ENCODE results near the gene ERC1. TPM values are rescaled to one million over a fixed set of nuclear protein-coding genes. Genes with fewer than 3 reads are reported as not detected.

The ERC1 gene
- total RNA-seq, 5 donors from 2014 or later (not counting 1 experiment from before 2014, with no cell fraction given), result 41.8 to 68.0 (median 46.5) TPM

DNA sequence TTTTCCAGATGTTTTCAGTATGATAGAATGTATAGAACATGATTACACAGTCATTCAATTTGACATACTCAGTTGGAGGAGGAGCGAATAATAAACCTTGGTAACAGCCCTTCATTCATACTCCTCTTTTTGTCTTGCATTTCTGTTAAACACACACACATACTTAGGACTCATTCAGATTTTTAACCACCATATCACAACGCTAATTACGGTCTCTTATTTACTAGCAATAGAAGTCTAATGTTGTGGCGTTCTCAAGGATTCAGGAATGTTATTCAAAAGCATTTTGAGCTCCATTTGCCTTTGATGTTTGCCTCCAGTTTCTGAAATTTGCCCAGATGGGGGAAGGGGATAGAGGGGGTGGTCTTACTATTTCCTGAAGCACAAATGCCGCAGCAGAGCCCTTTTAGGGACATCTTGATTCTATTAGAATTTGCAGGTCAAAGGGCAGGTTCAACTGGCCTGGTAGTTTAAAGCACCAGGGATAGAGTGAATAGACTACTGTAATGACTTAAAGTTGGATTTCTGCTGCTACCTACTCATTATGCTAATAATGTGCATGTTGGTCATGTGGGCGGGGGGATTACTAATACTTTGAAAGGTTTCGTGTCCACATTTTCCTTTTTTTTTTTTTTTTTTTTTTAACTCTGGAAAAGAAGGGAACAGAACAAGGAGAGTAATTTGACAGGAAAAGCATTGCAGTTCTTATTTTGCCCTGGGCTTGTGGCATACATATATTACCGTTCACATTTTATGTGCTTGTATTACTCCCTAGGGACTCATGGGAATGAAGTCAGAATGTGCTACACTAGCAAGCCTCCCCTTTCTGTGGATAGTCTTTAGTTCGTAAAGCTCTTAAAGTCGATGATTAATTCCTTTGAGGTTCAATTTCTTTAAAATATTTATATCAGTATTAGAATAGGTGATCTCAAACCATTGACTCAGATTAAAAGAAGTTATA lies 376.6 kb downstream of the ERC1 start:
- H3K9me3 Mint-ChIP-seq, result no peaks in the 10 kb centered on the region
- Histone ChIP-seq H3K27ac (ENCODE audit: low read length) (no peak overlapping the region), H3K27me3 (replicated peaks in 1 of 2; ENCODE audit: control insufficient read depth in 2 of 2, extremely low read depth in 1 of 2, insufficient read depth in 2 of 2, low read length in 1 of 2) (no peaks in the 10 kb centered on the region), H3K4me3 (ENCODE audit: control insufficient read depth in 1 of 2, extremely low read depth in 1 of 2, low read length in 1 of 2) (no peak overlapping the region), H3K36me3 (ENCODE audit: control insufficient read depth in 2 of 2, extremely low read depth in 1 of 2, insufficient read depth in 1 of 2, low read length in 1 of 2) (peaks cover 0 to 5% of the 10 kb centered on the region in 2 donors), H3K9me3 (no peaks in the 10 kb centered on the region), H3K4me1 (ENCODE audit: control insufficient read depth in 1 of 2, extremely low read depth in 1 of 2, insufficient read depth in 2 of 2, low read length in 2 of 2) (no peaks in the 10 kb centered on the region)
- WGBS (ENCODE audit: insufficient coverage), result 83% methylated on average over 1 of the region's 10 CpGs
- CTCF ChIA-PET, result interaction anchor here in 1 of 2 donors (0.6 kb wide), 1 partner anchor 8 kb away, joined by 3 read pairs; no protein-coding TSS in a partner anchor
- H3K4me3 Mint-ChIP-seq, result no peak overlapping the region
- no peaks in the 10 kb centered on the region for H3K4me1 Mint-ChIP-seq
- POLR2A ChIA-PET, result no interaction called here
- DNase-seq (no peak), ATAC-seq (replicated peaks in 1 of 4) (no peak)
- H3K36me3 Mint-ChIP-seq, result peaks cover 47% of the 10 kb centered on the region
- H3K27ac Mint-ChIP-seq, result no peak overlapping the region
- H3K27me3 Mint-ChIP-seq, result no peaks in the 10 kb centered on the region

DNA sequence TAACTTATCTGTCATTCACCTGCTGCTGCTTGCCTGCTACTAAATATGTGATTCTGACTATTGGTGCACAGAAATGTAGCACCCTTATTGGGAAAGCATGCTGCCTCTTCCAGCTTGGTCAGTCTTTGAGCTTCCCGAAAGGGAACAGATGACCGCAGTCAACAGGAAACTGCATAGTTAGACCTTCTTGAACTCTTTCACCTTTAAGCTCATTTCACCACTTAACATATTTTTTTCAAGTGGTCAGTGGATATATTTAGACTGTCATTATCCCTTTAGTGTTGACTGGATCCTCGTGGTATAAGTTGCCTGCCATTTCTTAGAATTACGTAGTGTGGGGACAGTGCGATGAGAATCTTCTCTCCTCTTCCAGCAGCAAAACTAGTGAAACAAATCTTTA lies 378.4 kb downstream of the ERC1 start:
- H3K4me1 ChIP-seq (ENCODE audit: control insufficient read depth in 1 of 2, extremely low read depth in 1 of 2, insufficient read depth in 2 of 2, low read length in 2 of 2), result no peaks in the 10 kb centered on the region
- 100% methylated on average over 1 of the region's 5 CpGs for WGBS (ENCODE audit: insufficient coverage)
- DNase-seq, result no peak
- CTCF ChIA-PET, result no interaction called here
- Mint-ChIP-seq H3K36me3 (peaks cover 48% of the 10 kb centered on the region), H3K9me3 (no peaks in the 10 kb centered on the region), H3K4me3 (no peak overlapping the region), H3K27ac (no peak overlapping the region), H3K27me3 (no peaks in the 10 kb centered on the region), H3K4me1 (no peaks in the 10 kb centered on the region)
- no peak for ATAC-seq (replicated peaks in 1 of 4)
- no peak overlapping the region for H3K27ac ChIP-seq (ENCODE audit: low read length)
- H3K27me3 ChIP-seq (replicated peaks in 1 of 2; ENCODE audit: control insufficient read depth in 2 of 2, extremely low read depth in 1 of 2, insufficient read depth in 2 of 2, low read length in 1 of 2), result no peaks in the 10 kb centered on the region
- POLR2A ChIA-PET, result no interaction called here
- H3K36me3 ChIP-seq (ENCODE audit: control insufficient read depth in 2 of 2, extremely low read depth in 1 of 2, insufficient read depth in 1 of 2, low read length in 1 of 2), result peaks cover 0 to 5% of the 10 kb centered on the region in 2 donors
- no peak overlapping the region for H3K4me3 ChIP-seq (ENCODE audit: control insufficient read depth in 1 of 2, extremely low read depth in 1 of 2, low read length in 1 of 2)
- H3K9me3 ChIP-seq, result no peaks in the 10 kb centered on the region

DNA sequence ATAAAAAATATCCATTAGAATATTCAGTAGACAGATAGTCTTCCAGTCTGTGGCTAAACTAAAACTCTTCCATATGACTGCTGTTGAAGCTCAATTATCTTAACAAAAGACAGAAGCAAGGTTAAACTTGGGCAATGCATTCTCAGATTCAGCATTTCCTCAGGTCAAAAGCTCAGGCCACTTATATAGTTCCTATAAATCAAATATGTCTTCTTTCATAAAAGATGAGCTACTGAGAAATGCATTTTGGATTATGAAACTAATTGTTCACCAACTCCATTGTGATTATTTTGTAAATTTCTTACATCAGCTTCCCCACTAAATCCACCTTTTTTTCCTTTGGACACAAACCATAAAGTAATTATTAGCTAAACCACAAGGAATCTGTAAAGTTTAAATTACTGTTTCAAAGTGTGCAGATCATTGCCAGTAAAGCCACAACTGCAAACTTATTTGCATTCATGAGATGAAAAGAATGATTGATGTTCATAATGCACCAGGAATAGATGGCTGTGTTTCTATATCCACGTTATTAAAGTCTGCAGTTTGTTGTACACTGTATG lies 379.0 kb downstream of the ERC1 start:
- DNase-seq, result no peak
- ChIA-PET CTCF (no interaction called here), POLR2A (no interaction called here)
- no peaks in the 10 kb centered on the region for H3K9me3 ChIP-seq
- H3K36me3 Mint-ChIP-seq, result peaks cover 49% of the 10 kb centered on the region
- H3K4me1 ChIP-seq (ENCODE audit: control insufficient read depth in 1 of 2, extremely low read depth in 1 of 2, insufficient read depth in 2 of 2, low read length in 2 of 2), result no peaks in the 10 kb centered on the region
- no peaks in the 10 kb centered on the region for H3K27me3 ChIP-seq (replicated peaks in 1 of 2; ENCODE audit: control insufficient read depth in 2 of 2, extremely low read depth in 1 of 2, insufficient read depth in 2 of 2, low read length in 1 of 2)
- H3K27me3 Mint-ChIP-seq, result no peaks in the 10 kb centered on the region
- no peak for ATAC-seq (replicated peaks in 1 of 4)
- H3K27ac Mint-ChIP-seq, result no peak overlapping the region
- H3K27ac ChIP-seq (ENCODE audit: low read length), result no peak overlapping the region
- H3K36me3 ChIP-seq (ENCODE audit: control insufficient read depth in 2 of 2, extremely low read depth in 1 of 2, insufficient read depth in 1 of 2, low read length in 1 of 2), result peaks cover 0 to 5% of the 10 kb centered on the region in 2 donors
- no peaks in the 10 kb centered on the region for H3K4me1 Mint-ChIP-seq
- WGBS (ENCODE audit: insufficient coverage), result 50% methylated on average over 1 of the region's 1 CpG
- no peaks in the 10 kb centered on the region for H3K9me3 Mint-ChIP-seq
- H3K4me3 ChIP-seq (ENCODE audit: control insufficient read depth in 1 of 2, extremely low read depth in 1 of 2, low read length in 1 of 2), result no peak overlapping the region
- no peak overlapping the region for H3K4me3 Mint-ChIP-seq

DNA sequence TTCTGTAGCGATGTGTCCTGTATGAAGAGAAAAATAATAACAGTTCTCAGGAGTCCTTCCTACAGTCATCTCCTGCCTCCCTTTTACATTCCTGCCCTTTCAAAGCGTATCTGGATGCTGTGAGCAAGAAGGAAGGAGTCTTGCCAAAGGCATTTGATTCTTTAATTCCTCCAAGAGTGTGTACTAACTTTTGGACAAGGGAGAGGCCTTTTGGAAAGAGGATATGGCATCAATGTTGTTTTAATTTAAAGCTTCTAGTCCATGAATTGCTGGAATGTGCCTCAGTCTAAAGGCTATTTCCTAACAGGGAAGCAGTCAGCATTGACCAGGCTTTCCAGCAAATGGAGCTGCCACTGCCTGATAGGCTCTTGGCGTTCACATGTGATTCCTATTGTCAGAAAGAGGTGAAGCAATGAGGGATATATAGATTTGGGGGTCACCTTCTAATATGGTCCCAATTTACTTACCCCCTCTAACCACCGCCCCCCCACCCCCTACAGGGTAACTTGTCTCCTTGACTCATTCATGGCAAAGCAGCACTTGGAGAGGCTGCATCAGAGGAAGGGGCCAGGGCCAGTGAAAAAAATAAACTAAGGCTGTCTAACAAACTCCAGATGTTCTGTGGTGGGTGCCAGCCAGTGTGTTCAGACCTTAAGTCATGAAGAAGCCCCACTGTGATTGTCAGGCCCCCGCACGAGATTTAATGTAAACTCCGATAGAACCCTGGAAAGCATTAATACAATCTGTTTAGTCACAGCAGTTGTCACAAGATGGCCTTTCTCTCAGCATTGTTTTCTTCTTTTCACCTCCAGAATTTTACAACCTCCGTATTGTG lies 383.1 kb downstream of the ERC1 start:
- CTCF ChIA-PET, result no interaction called here
- peaks cover 6 to 14% of the 10 kb centered on the region in 2 donors for H3K36me3 ChIP-seq (ENCODE audit: control insufficient read depth in 2 of 2, extremely low read depth in 1 of 2, insufficient read depth in 1 of 2, low read length in 1 of 2)
- H3K4me3 ChIP-seq (ENCODE audit: control insufficient read depth in 1 of 2, extremely low read depth in 1 of 2, low read length in 1 of 2), result no peak overlapping the region
- no peak overlapping the region for H3K27ac ChIP-seq (ENCODE audit: low read length)
- POLR2A ChIA-PET, result no interaction called here
- DNase-seq (no peak), ATAC-seq (replicated peaks in 1 of 4) (no peak)
- Mint-ChIP-seq H3K36me3 (peaks cover 56% of the 10 kb centered on the region), H3K4me1 (no peaks in the 10 kb centered on the region), H3K9me3 (no peaks in the 10 kb centered on the region), H3K27ac (no peak overlapping the region), H3K4me3 (no peak overlapping the region), H3K27me3 (no peaks in the 10 kb centered on the region)
- H3K9me3 ChIP-seq, result no peaks in the 10 kb centered on the region
- whole genome bisulfite sequencing (ENCODE audit: insufficient coverage), result 100% methylated on average over 3 of the region's 8 CpGs
- H3K4me1 ChIP-seq (ENCODE audit: control insufficient read depth in 1 of 2, extremely low read depth in 1 of 2, insufficient read depth in 2 of 2, low read length in 2 of 2), result no peaks in the 10 kb centered on the region
- no peaks in the 10 kb centered on the region for H3K27me3 ChIP-seq (replicated peaks in 1 of 2; ENCODE audit: control insufficient read depth in 2 of 2, extremely low read depth in 1 of 2, insufficient read depth in 2 of 2, low read length in 1 of 2)

DNA sequence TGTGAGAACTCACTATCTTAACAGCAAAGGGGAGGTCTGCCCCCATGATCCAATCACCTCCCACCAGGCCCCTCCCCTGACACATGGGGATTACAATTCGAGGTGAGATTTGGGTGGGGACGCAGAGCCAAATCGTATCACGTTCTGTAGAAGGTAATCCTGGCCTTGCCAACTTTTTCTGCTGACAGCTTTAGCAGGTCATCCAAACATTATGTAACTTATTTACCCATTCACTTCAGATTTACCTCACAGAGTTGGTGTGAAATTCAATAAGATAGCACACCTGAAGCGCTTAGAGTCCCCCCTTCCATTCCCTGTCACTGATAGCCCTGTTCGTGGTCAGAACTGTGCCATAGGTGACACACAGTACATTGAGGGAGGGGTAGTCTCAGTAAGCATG lies 384.3 kb downstream of the ERC1 start:
- DNase-seq (no peak), ATAC-seq (replicated peaks in 1 of 4) (no peak)
- Mint-ChIP-seq H3K4me1 (no peaks in the 10 kb centered on the region), H3K4me3 (no peak overlapping the region), H3K27me3 (no peaks in the 10 kb centered on the region), H3K27ac (no peak overlapping the region), H3K36me3 (peaks cover 55% of the 10 kb centered on the region), H3K9me3 (no peaks in the 10 kb centered on the region)
- CTCF ChIA-PET, result no interaction called here
- no CpG with 5 or more reads among the region's 6 CpGs for WGBS (ENCODE audit: insufficient coverage)
- POLR2A ChIA-PET, result no interaction called here
- H3K27ac ChIP-seq (ENCODE audit: low read length), result no peak overlapping the region
- no peaks in the 10 kb centered on the region for H3K4me1 ChIP-seq (ENCODE audit: control insufficient read depth in 1 of 2, extremely low read depth in 1 of 2, insufficient read depth in 2 of 2, low read length in 2 of 2)
- H3K27me3 ChIP-seq (replicated peaks in 1 of 2; ENCODE audit: control insufficient read depth in 2 of 2, extremely low read depth in 1 of 2, insufficient read depth in 2 of 2, low read length in 1 of 2), result no peaks in the 10 kb centered on the region
- no peak overlapping the region for H3K4me3 ChIP-seq (ENCODE audit: control insufficient read depth in 1 of 2, extremely low read depth in 1 of 2, low read length in 1 of 2)
- H3K9me3 ChIP-seq, result no peaks in the 10 kb centered on the region
- peaks cover 10 to 19% of the 10 kb centered on the region in 2 donors for H3K36me3 ChIP-seq (ENCODE audit: control insufficient read depth in 2 of 2, extremely low read depth in 1 of 2, insufficient read depth in 1 of 2, low read length in 1 of 2)

DNA sequence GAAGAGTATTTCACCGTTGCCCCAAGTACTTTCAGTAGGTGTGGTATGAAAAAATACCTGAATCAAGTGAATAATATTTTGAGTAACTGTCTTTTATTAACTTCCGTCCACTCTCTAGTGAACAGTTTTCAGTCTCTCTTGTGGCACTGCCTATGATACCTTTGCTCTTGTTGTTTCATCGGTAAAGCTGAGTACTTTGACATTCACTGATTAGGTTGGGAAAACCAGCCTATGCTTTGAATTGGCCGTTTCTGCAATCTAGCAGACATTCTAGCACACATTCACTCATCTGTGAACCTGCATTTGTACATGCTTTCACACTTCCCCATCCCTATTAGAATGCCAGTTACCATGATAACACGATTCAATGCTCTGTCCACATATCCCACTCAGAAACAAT lies 386.1 kb downstream of the ERC1 start:
- Histone ChIP-seq H3K4me1 (ENCODE audit: control insufficient read depth in 1 of 2, extremely low read depth in 1 of 2, insufficient read depth in 2 of 2, low read length in 2 of 2) (no peaks in the 10 kb centered on the region), H3K36me3 (ENCODE audit: control insufficient read depth in 2 of 2, extremely low read depth in 1 of 2, insufficient read depth in 1 of 2, low read length in 1 of 2) (peaks cover 10 to 14% of the 10 kb centered on the region in 2 donors), H3K4me3 (ENCODE audit: control insufficient read depth in 1 of 2, extremely low read depth in 1 of 2, low read length in 1 of 2) (no peak overlapping the region), H3K27ac (ENCODE audit: low read length) (no peak overlapping the region), H3K9me3 (no peaks in the 10 kb centered on the region), H3K27me3 (replicated peaks in 1 of 2; ENCODE audit: control insufficient read depth in 2 of 2, extremely low read depth in 1 of 2, insufficient read depth in 2 of 2, low read length in 1 of 2) (no peaks in the 10 kb centered on the region)
- ChIA-PET POLR2A (no interaction called here), CTCF (no interaction called here)
- H3K27ac Mint-ChIP-seq, result no peak overlapping the region
- H3K9me3 Mint-ChIP-seq, result no peaks in the 10 kb centered on the region
- H3K4me3 Mint-ChIP-seq, result no peak overlapping the region
- DNase-seq (no peak), ATAC-seq (replicated peaks in 1 of 4) (no peak)
- H3K4me1 Mint-ChIP-seq, result no peaks in the 10 kb centered on the region
- H3K27me3 Mint-ChIP-seq, result no peaks in the 10 kb centered on the region
- WGBS (ENCODE audit: insufficient coverage), result 100% methylated on average over 2 of the region's 5 CpGs
- peaks cover 56% of the 10 kb centered on the region for H3K36me3 Mint-ChIP-seq

Data from T-cell (primary cell).